Measurements from ENCODE around the gene TLR4. TPM values are rescaled to one million over a fixed set of nuclear protein-coding genes. Genes with fewer than 3 reads are reported as not detected.

TLR4 gene
- total and polyA plus RNA-seq, 7 donors, result 1.5 to 8.3 (median 4.8) TPM

GRCh38 chr9:117715411-117715989 lies 11.3 kb downstream of the TLR4 start:
- Histone ChIP-seq H3K27ac (no peak overlapping the region), H3K9me3 (no peaks in the 10 kb centered on the region), H3K4me3 (no peak overlapping the region), H3K4me1 (peaks cover 3% of the 10 kb centered on the region), H3K36me3 (ENCODE audit: insufficient read depth in 1 of 2, low read depth in 1 of 2) (peaks cover 2 to 5% of the 10 kb centered on the region in 2 donors), H3K27me3 (ENCODE audit: insufficient read depth in 3 of 3, low read length in 2 of 3) (no peaks in the 10 kb centered on the region)
- no peak for DNase-seq
- TF ChIP-seq CTCF (IDR thresholded peaks at IDR 0.05), result no peak
- intact Hi-C loops (cut with DNase I), result no loop called here
- WGBS, 3 donors, result 41 to 49% (median 46%) methylated on average over 5 of the region's 5 CpGs
- ATAC-seq, result no peak

- no peak overlapping the region for H3K27ac ChIP-seq
These were observed 13.9 kb downstream of the TLR4 start for GRCh38 chr9:117718085-117718484.

GRCh38 chr9:117718701-117719100 lies 14.5 kb downstream of the TLR4 start:
- H3K9me3 ChIP-seq, result no peaks in the 10 kb centered on the region
- intact Hi-C loops (cut with DNase I), result no loop called here
- peaks cover 0 to 3% of the 10 kb centered on the region in 2 donors for H3K36me3 ChIP-seq (ENCODE audit: insufficient read depth in 1 of 2, low read depth in 1 of 2)
- H3K4me3 ChIP-seq, result no peak overlapping the region
- H3K4me1 ChIP-seq, result peaks cover 3% of the 10 kb centered on the region
- ATAC-seq (no peak), DNase-seq (no peak)
- 46 to 57% (median 50%) methylated on average over 2 of the region's 2 CpGs for WGBS, 3 donors
- no peaks in the 10 kb centered on the region for H3K27me3 ChIP-seq (ENCODE audit: insufficient read depth in 3 of 3, low read length in 2 of 3)
- TF ChIP-seq CTCF (IDR thresholded peaks at IDR 0.05), result no peak
- no peak overlapping the region for H3K27ac ChIP-seq

More at GRCh38 chr9:117718085-117718484, 13.9 kb downstream of the TLR4 start:
- peak in 1 of 4 donors; percentile 63 for ATAC-seq
- intact Hi-C loops (cut with DNase I), result no loop called here
- Histone ChIP-seq H3K9me3 (no peaks in the 10 kb centered on the region), H3K4me1 (peaks cover 3% of the 10 kb centered on the region), H3K36me3 (ENCODE audit: insufficient read depth in 1 of 2, low read depth in 1 of 2) (peaks cover 0 to 5% of the 10 kb centered on the region in 2 donors), H3K27me3 (ENCODE audit: insufficient read depth in 3 of 3, low read length in 2 of 3) (no peaks in the 10 kb centered on the region), H3K4me3 (no peak overlapping the region)
- TF ChIP-seq CTCF (IDR thresholded peaks at IDR 0.05), result no peak
- DNase-seq, result no peak

- ATAC-seq (no peak), DNase-seq (no peak)
- H3K4me3 ChIP-seq, result no peak overlapping the region
- 78 to 83% (median 80%) methylated on average over 7 of the region's 7 CpGs for WGBS, 3 donors
- no peaks in the 10 kb centered on the region for H3K36me3 ChIP-seq (ENCODE audit: insufficient read depth in 1 of 2, low read depth in 1 of 2)
- H3K27ac ChIP-seq, result no peak overlapping the region
- peaks cover 3% of the 10 kb centered on the region for H3K4me1 ChIP-seq
- no peaks in the 10 kb centered on the region for H3K27me3 ChIP-seq (ENCODE audit: insufficient read depth in 3 of 3, low read length in 2 of 3)
- no peak for TF ChIP-seq CTCF (IDR thresholded peaks at IDR 0.05)
- no peaks in the 10 kb centered on the region for H3K9me3 ChIP-seq
- intact Hi-C loops (cut with DNase I), result no loop called here
These were observed 15.1 kb downstream of the TLR4 start for GRCh38 chr9:117719161-117719920.

All from psoas muscle (tissue), 8 donors.